T1000 (cell line): ENCODE results near the gene ALPK1.
"Not testable (repeated sequence)": the region's sequence is repeated elsewhere in the genome, so short reads cannot be mapped to it uniquely, and the experiment has no call there.

ENCODE experiments used
- DNase-seq: peaks from one replicate; lab custom pipeline; 2025; ENCODE audit warnings: mixed read lengths; lab: John Stamatoyannopoulos, UW

The ALPK1 gene

GRCh38 chr4:112296949-112297880 is at the start of gene ALPK1:
TSS of gene ALPK1 (plus strand) at chr4:112297369.
- DNase-seq: no peak

GRCh38 chr4:112251019-112251643 is 46.0 kb upstream of the ALPK1 start:
- no peak for DNase-seq

GRCh38 chr4:112252234-112252633 is 44.9 kb upstream of the ALPK1 start:
- no peak for DNase-seq

GRCh38 chr4:112253382-112254000 is 43.7 kb upstream of the ALPK1 start:
- DNase-seq: no peak

GRCh38 chr4:112257098-112257497 is 40.1 kb upstream of the ALPK1 start:
- no peak for DNase-seq

- DNase-seq: no peak
Measured at GRCh38 chr4:112266823-112267222, 30.3 kb upstream of the ALPK1 start.

- DNase-seq: no peak
Measured at GRCh38 chr4:112270051-112270450, 27.1 kb upstream of the ALPK1 start.

GRCh38 chr4:112270640-112271421 is 26.3 kb upstream of the ALPK1 start:
- DNase-seq: no peak

GRCh38 chr4:112272292-112272691 is 24.9 kb upstream of the ALPK1 start:
- DNase-seq: no peak

GRCh38 chr4:112274959-112275358 is 22.2 kb upstream of the ALPK1 start:
- no peak for DNase-seq

GRCh38 chr4:112276113-112276512 is 21.1 kb upstream of the ALPK1 start:
- no peak for DNase-seq

GRCh38 chr4:112277220-112277619 is 19.9 kb upstream of the ALPK1 start:
- no peak for DNase-seq

- no peak for DNase-seq
Measured at GRCh38 chr4:112277705-112278448, 19.3 kb upstream of the ALPK1 start.

- no peak for DNase-seq
Measured at GRCh38 chr4:112279025-112279881, 17.9 kb upstream of the ALPK1 start.

GRCh38 chr4:112279882-112280315 is 17.3 kb upstream of the ALPK1 start:
- DNase-seq: no peak

GRCh38 chr4:112280386-112281056 is 16.6 kb upstream of the ALPK1 start:
- no peak for DNase-seq

- not testable (repeated sequence) for DNase-seq
Measured at GRCh38 chr4:112281895-112282398, 15.2 kb upstream of the ALPK1 start.

- DNase-seq: no peak
Measured at GRCh38 chr4:112282860-112283667, 14.1 kb upstream of the ALPK1 start.

- DNase-seq: no peak
Measured at GRCh38 chr4:112284166-112284565, 13.0 kb upstream of the ALPK1 start.
